Ovary (tissue), 9 donors: Measurements from ENCODE around the gene CYP3A4. TPM values are rescaled to one million over a fixed set of nuclear protein-coding genes. Genes with fewer than 3 reads are reported as not detected.

ENCODE experiments used
- DNase-seq, 5 donors: peaks; one replicate each; pipeline ENCODE4 v3.0.0-alpha.2; 2019 to 2020
- H3K27ac ChIP-seq, 2 donors: fragments of 200-600 bp; one replicate each; pipeline versions ENCODE4 v1.5.1 to v1.8.0; 2019 to 2022
- H3K27me3 ChIP-seq: fragments of 200-600 bp; one replicate; pipeline ENCODE4 v1.8.0; 2022
- H3K36me3 ChIP-seq: fragments of 200-600 bp; sonication (generic); one replicate; pipeline ENCODE4 v1.5.1; 2019
- H3K4me1 ChIP-seq: one replicate; pipeline ENCODE4 v1.8.1; 2013; ENCODE audit warnings: mild to moderate bottlenecking, moderate library complexity; ENCODE audit not compliant: insufficient read depth
- H3K4me3 ChIP-seq: fragments of 200-600 bp; sonication (generic); one replicate; pipeline ENCODE4 v1.5.1; 2017
- H3K9me3 ChIP-seq, 2 donors: fragments of 200-600 bp in 1 of 2; sonication (generic) in 1 of 2; one replicate each; pipeline versions ENCODE4 v1.5.1 to v1.8.1; 2013 to 2019; ENCODE audit warnings: mild to moderate bottlenecking in 1 of 2, moderate library complexity in 1 of 2
- EP300 ChIP-seq: sonication (generic); formaldehyde crosslinking; IDR thresholded peaks from one replicate; pipeline ENCODE4 v1.6.1; 2017; ENCODE audit warnings: antibody characterized with exemption
- POLR2A ChIP-seq: fragments of 450-650 bp; IDR thresholded peaks from one replicate; pipeline ENCODE4 v1.6.1; 2017; ENCODE audit warnings: antibody characterized with exemption, mild to moderate bottlenecking, moderate library complexity
- WGBS, 3 donors: extraction: QIAGEN DNeasy Blood & Tissue Kit in 1 of 3; methylation state at CpG; one replicate each; pipeline versions ENCODE4 v1.1.5 to v1.1.7; 2013 to 2017; 5-methylcytosine and 5-hydroxymethylcytosine counted together
- intact Hi-C, 4 donors: fragments of 100-400 bp; cut with DNase I; formaldehyde crosslinking; loops; one replicate each; pipeline versions ENCODE4 v1.11.0 to v1.15.1; 2022 to 2023
- polyA plus RNA-seq, 2 donors: library from polyadenylated mRNA; stranded (reverse); fragments of 200-250 nt in 1 of 2; fragments of 350-450 nt in 1 of 2; fragmentation: Illumina TruSeq in 1 of 2; extraction: RNeasy Lipid Tissue Mini Kit (QIAGEN cat#74804) in 1 of 2; gene quantifications; one replicate each; pipeline ENCODE4 v1.2.3, GENCODE V29; 2013 to 2014
- total RNA-seq, 7 donors: library from RNA; depleted of rRNA in 2 of 7; stranded (reverse); fragments of >200 nt in 2 of 7; fragmentation: NEBNext Ultra II Directional in 3 of 7; extraction: Animal tissue kit (Norgen Biotek cat#: 25700) in 3 of 7; gene quantifications; one replicate each; pipeline versions ENCODE4 v1.1.0 to v1.2.4, GENCODE V29; 2016 to 2023
- TF ChIP-seq, protein P1 (sequence below), 3 donors: fragments of 450-650 bp in 2 of 3; fragments of 200-600 bp in 1 of 3; IDR thresholded peaks; one replicate each; pipeline versions ENCODE4 v1.5.1 to v1.8.0; 2016 to 2022; ENCODE audit warnings: antibody characterized with exemption in 3 of 3, mild to moderate bottlenecking in 1 of 3
- donor health status: DM: no; HTN: no; CAD: no; lungs with moderate emphysema.
- donor health status: DM: no; HTN: no; CAD: no.
- donor health status: Bipolar disorder and iron deficiency.
- donor health status: DM: yes; HTN: yes; CAD: no.
- donor health status: DM: no; HTN: no; CAD: no.
- donor health status: DM: yes; HTN: yes; CAD: no.

CYP3A4 gene
- total and polyA plus RNA-seq, 9 donors, result 0.05 to 3.7 (median 0.27) TPM; not detected in 1

DNA sequence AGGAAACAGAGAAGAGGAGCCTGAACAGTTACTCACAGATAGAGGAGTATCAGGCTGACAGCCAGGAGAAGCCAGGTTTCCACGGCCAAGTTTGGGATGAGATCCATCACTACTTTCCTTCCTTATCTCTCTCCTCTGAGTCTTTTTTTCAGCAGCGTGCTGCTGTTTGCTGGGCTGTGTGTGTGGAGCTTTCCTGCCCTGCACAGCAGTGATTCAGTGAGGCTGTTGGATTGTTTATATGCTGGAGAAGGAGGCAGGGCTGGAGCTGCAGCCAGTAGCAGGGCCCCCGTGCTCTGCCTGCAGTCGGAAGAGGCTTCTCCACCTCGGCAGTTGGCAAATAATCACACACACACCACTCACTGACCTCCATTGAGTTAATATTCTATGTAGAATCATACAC is 49.0 kb downstream of the CYP3A4 start, which contains the start of gene CYP3A7:
Gene CYP3A7, minus strand, starts transcription at position 210 of the 400 bp plus-strand sequence. Its CDS starts 103 bp downstream, at position 107.
- no peaks in the 10 kb centered on the region for H3K36me3 ChIP-seq
- no peak within 1 kb of the TSS for H3K4me3 ChIP-seq
- no peak for DNase-seq
- no peak within 1 kb of the TSS for H3K27ac ChIP-seq
- intact Hi-C loops, result no loop called here
- H3K9me3 ChIP-seq, result no peaks in the 10 kb centered on the region
- WGBS, 3 donors, result 14 to 32% (median 22%) methylated on average over 5 of the region's 5 CpGs
- H3K4me1 ChIP-seq, result no peaks in the 10 kb centered on the region
- no peaks in the 10 kb centered on the region for H3K27me3 ChIP-seq
- TF ChIP-seq, protein P1, sequence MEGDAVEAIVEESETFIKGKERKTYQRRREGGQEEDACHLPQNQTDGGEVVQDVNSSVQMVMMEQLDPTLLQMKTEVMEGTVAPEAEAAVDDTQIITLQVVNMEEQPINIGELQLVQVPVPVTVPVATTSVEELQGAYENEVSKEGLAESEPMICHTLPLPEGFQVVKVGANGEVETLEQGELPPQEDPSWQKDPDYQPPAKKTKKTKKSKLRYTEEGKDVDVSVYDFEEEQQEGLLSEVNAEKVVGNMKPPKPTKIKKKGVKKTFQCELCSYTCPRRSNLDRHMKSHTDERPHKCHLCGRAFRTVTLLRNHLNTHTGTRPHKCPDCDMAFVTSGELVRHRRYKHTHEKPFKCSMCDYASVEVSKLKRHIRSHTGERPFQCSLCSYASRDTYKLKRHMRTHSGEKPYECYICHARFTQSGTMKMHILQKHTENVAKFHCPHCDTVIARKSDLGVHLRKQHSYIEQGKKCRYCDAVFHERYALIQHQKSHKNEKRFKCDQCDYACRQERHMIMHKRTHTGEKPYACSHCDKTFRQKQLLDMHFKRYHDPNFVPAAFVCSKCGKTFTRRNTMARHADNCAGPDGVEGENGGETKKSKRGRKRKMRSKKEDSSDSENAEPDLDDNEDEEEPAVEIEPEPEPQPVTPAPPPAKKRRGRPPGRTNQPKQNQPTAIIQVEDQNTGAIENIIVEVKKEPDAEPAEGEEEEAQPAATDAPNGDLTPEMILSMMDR (IDR thresholded peaks at IDR 0.05), result no peak
- TF ChIP-seq EP300 (no peak), POLR2A (no peak)

DNA sequence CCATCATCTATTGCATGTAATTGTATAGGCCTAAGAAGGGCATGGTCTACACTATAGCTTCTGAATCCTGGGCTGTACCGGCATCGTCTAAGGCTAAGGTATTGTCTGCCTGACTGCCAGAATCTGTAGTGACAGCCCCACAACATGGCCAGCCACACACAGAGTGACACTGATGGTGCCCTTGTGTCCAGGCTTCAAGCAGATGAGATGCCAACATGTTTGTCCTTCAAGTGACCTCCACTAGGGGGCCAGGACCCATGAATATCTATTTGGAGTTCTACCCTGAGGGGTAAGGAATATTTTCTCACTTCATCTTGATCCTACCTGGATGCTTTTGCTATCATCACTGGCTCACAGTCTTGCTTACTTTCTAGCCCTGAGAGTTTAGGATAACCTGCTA is 50.5 kb downstream of the CYP3A4 start:
- H3K36me3 ChIP-seq, result no peaks in the 10 kb centered on the region
- H3K4me1 ChIP-seq, result no peaks in the 10 kb centered on the region
- 87 to 100% (median 88%) methylated on average over 2 of the region's 2 CpGs for WGBS, 3 donors
- TF ChIP-seq, protein P1 (IDR thresholded peaks at IDR 0.05), result no peak
- TF ChIP-seq EP300, result no peak
- TF ChIP-seq POLR2A, result no peak
- intact Hi-C loops, result no loop called here
- H3K4me3 ChIP-seq, result no peak overlapping the region
- H3K27me3 ChIP-seq, result no peaks in the 10 kb centered on the region
- DNase-seq, result no peak
- H3K9me3 ChIP-seq, result no peaks in the 10 kb centered on the region
- no peak overlapping the region for H3K27ac ChIP-seq

DNA sequence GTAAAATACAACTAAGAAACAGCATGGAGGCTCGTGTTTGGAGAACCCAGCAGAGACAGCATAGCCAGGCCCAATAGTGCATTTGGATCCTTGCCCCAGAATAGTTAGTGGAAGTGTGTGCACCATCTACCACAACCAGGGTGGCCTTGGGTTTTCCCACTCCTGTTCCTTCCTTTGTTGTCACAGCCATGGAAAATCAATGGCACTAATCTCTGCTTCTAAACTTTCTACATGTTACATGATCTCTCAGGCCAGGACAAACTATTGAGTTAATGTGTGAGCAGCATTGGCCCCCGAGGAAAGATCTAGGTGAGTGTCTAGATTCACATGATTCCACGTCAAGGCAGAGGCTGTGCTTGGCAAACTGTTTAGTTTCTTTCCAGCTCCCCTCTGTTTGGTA is 51.0 kb downstream of the CYP3A4 start:
- H3K27ac ChIP-seq, result no peak overlapping the region
- no peaks in the 10 kb centered on the region for H3K9me3 ChIP-seq
- H3K4me1 ChIP-seq, result no peaks in the 10 kb centered on the region
- H3K4me3 ChIP-seq, result no peak overlapping the region
- H3K36me3 ChIP-seq, result no peaks in the 10 kb centered on the region
- no peak for DNase-seq
- H3K27me3 ChIP-seq, result no peaks in the 10 kb centered on the region
- TF ChIP-seq EP300, result no peak
- TF ChIP-seq, protein P1 (IDR thresholded peaks at IDR 0.05), result no peak
- no peak for TF ChIP-seq POLR2A
- WGBS, 3 donors, result 80 to 92% (median 92%) methylated on average over 3 of the region's 3 CpGs
- intact Hi-C loops, result no loop called here

DNA sequence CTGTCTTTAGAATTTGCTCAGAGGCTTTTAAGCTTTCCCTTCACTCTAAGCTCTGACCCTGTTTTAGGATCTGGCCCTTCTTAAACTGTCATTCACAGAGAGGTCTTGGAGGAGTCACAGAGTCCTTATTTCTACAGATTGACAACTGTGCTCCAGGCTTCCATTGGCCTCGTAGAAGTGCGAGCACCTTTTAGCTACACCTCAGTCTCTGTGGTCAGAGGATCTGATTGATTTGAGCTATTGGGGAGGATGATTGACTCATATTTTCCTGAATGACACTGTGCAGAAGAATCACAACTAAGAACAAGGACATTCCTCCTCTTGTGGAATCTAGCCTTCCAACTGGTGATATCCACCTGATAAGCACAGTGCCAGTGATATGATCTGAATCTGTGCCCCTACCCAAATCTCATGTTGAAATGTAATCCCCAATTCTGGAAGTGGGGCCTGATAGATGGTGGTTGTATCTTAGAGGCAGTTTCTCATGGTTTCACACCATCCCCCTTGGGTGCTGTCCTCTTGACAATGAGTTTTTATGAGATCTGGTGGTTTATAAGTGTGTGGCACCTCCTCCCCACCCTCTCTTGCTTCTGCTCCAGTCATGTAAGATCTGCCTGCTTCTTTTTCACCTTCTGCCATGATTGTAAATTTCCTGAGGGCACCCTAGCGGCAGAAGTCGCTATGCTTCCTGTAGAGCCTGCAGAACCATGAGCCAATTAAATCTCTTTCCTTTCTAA is 52.2 kb downstream of the CYP3A4 start:
- Histone ChIP-seq H3K27me3 (no peaks in the 10 kb centered on the region), H3K27ac (no peak overlapping the region), H3K9me3 (no peaks in the 10 kb centered on the region), H3K4me3 (no peak overlapping the region), H3K36me3 (no peaks in the 10 kb centered on the region), H3K4me1 (no peaks in the 10 kb centered on the region)
- WGBS, 3 donors, result 91 to 94% (median 93%) methylated on average over 4 of the region's 4 CpGs
- intact Hi-C loops, result no loop called here
- TF ChIP-seq EP300 (no peak), POLR2A (no peak)
- TF ChIP-seq, protein P1 (IDR thresholded peaks at IDR 0.05), result no peak
- DNase-seq, result no peak
